Activated CD8-positive, alpha-beta T cell treated with anti-CD3 and anti-CD28 coated beads for 36 hours (primary cell): ENCODE measurements around the gene TAGAP. TPM values are rescaled to one million over a fixed set of nuclear protein-coding genes. Genes with fewer than 3 reads are reported as not detected.
"Not testable (repeated sequence)": the region's sequence is repeated elsewhere in the genome, so short reads cannot be mapped to it uniquely, and the experiment has no call there.

Source experiments
- ATAC-seq: fragments of 200-7000 bp; cut with Tn5 transposase; one replicate; pipeline ENCODE4 v1.10.0; 2021; ENCODE audit warnings: mild to moderate bottlenecking, moderate library complexity
- CTCF ChIA-PET: fragments of 350-600 bp; sonication (Branson Sonifier 250); formaldehyde crosslinking; loops from one replicate; lab custom pipeline; 2021; ENCODE audit warnings: antibody characterized with exemption; lab: Charles Lee
- POLR2A ChIA-PET: fragments of 350-600 bp; sonication (Branson Sonifier 250); formaldehyde crosslinking; loops from one replicate; lab custom pipeline; 2021; ENCODE audit warnings: antibody characterized with exemption; lab: Charles Lee
- DNase-seq: peaks from one replicate; pipeline ENCODE4 v3.0.0-alpha.2; 2020
- H3K27ac Mint-ChIP-seq: one replicate; pipeline ENCODE4 v1.8.0; 2021; ENCODE audit warnings: mild to moderate bottlenecking, mixed read lengths
- H3K27me3 Mint-ChIP-seq: one replicate; pipeline ENCODE4 v1.8.0; 2021; ENCODE audit warnings: mixed read lengths
- H3K36me3 Mint-ChIP-seq: one replicate; pipeline ENCODE4 v1.8.0; 2021; ENCODE audit warnings: low read depth, mixed read lengths
- H3K4me1 Mint-ChIP-seq: one replicate; pipeline ENCODE4 v1.8.0; 2021; ENCODE audit warnings: low read depth, mixed read lengths
- H3K4me3 Mint-ChIP-seq: one replicate; pipeline ENCODE4 v1.8.0; 2021; ENCODE audit warnings: mild to moderate bottlenecking, moderate library complexity, mixed read lengths
- H3K9me3 Mint-ChIP-seq: one replicate; pipeline ENCODE4 v1.8.0; 2021; ENCODE audit warnings: mixed read lengths
- CTCF ChIP-seq: fragments of 200-600 bp; IDR thresholded peaks from one replicate; pipeline ENCODE4 v1.8.0; 2022; ENCODE audit warnings: antibody characterized with exemption, mild to moderate bottlenecking
- intact Hi-C: fragments of 100-400 bp; cut with micrococcal nuclease; formaldehyde crosslinking; loops from one replicate; pipeline ENCODE4 v1.10.0; 2022
- total RNA-seq, 2 experiments: library from RNA; stranded (reverse); gene quantifications; one replicate each; pipeline ENCODE4 v1.2.3, GENCODE V29; 2021

Gene TAGAP
- total RNA-seq, 2 experiments from 2014 or later = 112 to 113 TPM

GRCh38 chr6:159035891-159036290, 8.9 kb downstream of the TAGAP start:
- DNase-seq (no peak), ATAC-seq (no peak)
- Mint-ChIP-seq H3K4me1 (peaks cover 59% of the 10 kb centered on the region), H3K27me3 (no peaks in the 10 kb centered on the region), H3K36me3 (peaks cover 61% of the 10 kb centered on the region), H3K4me3 (peak overlapping the region; percentile 4), H3K27ac (peak overlapping the region; percentile 83), H3K9me3 (no peaks in the 10 kb centered on the region)
- POLR2A ChIA-PET = interaction anchor here (0.6 to 15.6 kb wide), 10 partner anchors 8 to 1010 kb away, joined by 3 to 766 read pairs (median 12); partner anchors contain the start of gene TAGAP
- intact Hi-C loops = no loop called here
- no peak for TF ChIP-seq CTCF
- CTCF ChIA-PET = interaction anchor here (1.1 to 15.5 kb wide), 6 partner anchors 15 to 99 kb away, joined by 3 to 289 read pairs (median 11); no protein-coding TSS in a partner anchor

- H3K27ac Mint-ChIP-seq = peak overlapping the region; percentile 52
- no peaks in the 10 kb centered on the region for H3K9me3 Mint-ChIP-seq
- no peaks in the 10 kb centered on the region for H3K27me3 Mint-ChIP-seq
- peaks cover 36% of the 10 kb centered on the region for H3K36me3 Mint-ChIP-seq
- no peak for TF ChIP-seq CTCF
- intact Hi-C loops = no loop called here
- POLR2A ChIA-PET = interaction anchor here (1.4 to 15.6 kb wide), 7 partner anchors 8 to 65 kb away, joined by 3 to 766 read pairs (median 13); partner anchors contain the start of gene TAGAP
- ATAC-seq = no peak
- CTCF ChIA-PET = interaction anchor here (0.8 to 15.5 kb wide), 10 partner anchors 8 to 102 kb away, joined by 3 to 289 read pairs (median 7); partner anchors contain the start of gene TAGAP
- DNase-seq = no peak
- no peak overlapping the region for H3K4me3 Mint-ChIP-seq
- peaks cover 36% of the 10 kb centered on the region for H3K4me1 Mint-ChIP-seq
These were observed 11.4 kb downstream of the TAGAP start for GRCh38 chr6:159033160-159034049.

- Mint-ChIP-seq H3K4me3 (no peak overlapping the region), H3K36me3 (peaks cover 27% of the 10 kb centered on the region), H3K9me3 (peaks cover 5% of the 10 kb centered on the region), H3K27ac (no peak overlapping the region), H3K4me1 (peaks cover 26% of the 10 kb centered on the region), H3K27me3 (no peaks in the 10 kb centered on the region)
- CTCF ChIA-PET = interaction anchor here (1.4 to 15.5 kb wide), 5 partner anchors 9 to 103 kb away, joined by 3 to 289 read pairs (median 7); partner anchors contain the start of gene TAGAP
- POLR2A ChIA-PET = interaction anchor here (2.3 to 15.6 kb wide), 4 partner anchors 9 to 67 kb away, joined by 9 to 766 read pairs (median 104); partner anchors contain the start of gene TAGAP
- ATAC-seq = no peak
- DNase-seq = no peak
- intact Hi-C loops = no loop called here
- TF ChIP-seq CTCF = no peak
These were observed 12.9 kb downstream of the TAGAP start for GRCh38 chr6:159031846-159032245.

- no peak overlapping the region for H3K27ac Mint-ChIP-seq
- DNase-seq (no peak), ATAC-seq (no peak)
- ChIA-PET POLR2A (interaction anchor here (1.7 kb wide), 1 partner anchor 9 kb away, joined by 6 read pairs; no protein-coding TSS in a partner anchor), CTCF (interaction anchor here (0.7 to 1.4 kb wide), 8 partner anchors 10 to 105 kb away, joined by 3 read pairs; no protein-coding TSS in a partner anchor)
- H3K36me3 Mint-ChIP-seq = peaks cover 20% of the 10 kb centered on the region
- peaks cover 10% of the 10 kb centered on the region for H3K4me1 Mint-ChIP-seq
- no peak overlapping the region for H3K4me3 Mint-ChIP-seq
- no peak for TF ChIP-seq CTCF
- peaks cover 14% of the 10 kb centered on the region for H3K9me3 Mint-ChIP-seq
- intact Hi-C loops = no loop called here
- H3K27me3 Mint-ChIP-seq = no peaks in the 10 kb centered on the region
These were observed 14.6 kb downstream of the TAGAP start for GRCh38 chr6:159030168-159030567.

- Mint-ChIP-seq H3K4me1 (peaks cover 25% of the 10 kb centered on the region), H3K9me3 (peaks cover 46% of the 10 kb centered on the region), H3K36me3 (peaks cover 52% of the 10 kb centered on the region), H3K27ac (peak overlapping the region; percentile 26)
- H3K4me3 Mint-ChIP-seq, intact Hi-C loops, DNase-seq, H3K27me3 Mint-ChIP-seq, ATAC-seq: not testable (repeated sequence)
- ChIA-PET CTCF (interaction anchor here (1.2 to 1.5 kb wide), 5 partner anchors 8 to 85 kb away, joined by 3 to 4 read pairs (median 4); no protein-coding TSS in a partner anchor), POLR2A (interaction anchor here (12.5 kb wide), 1 partner anchor 12 kb away, joined by 196 read pairs; no protein-coding TSS in a partner anchor)
These were observed 19.6 kb downstream of the TAGAP start for GRCh38 chr6:159025224-159025623.
